H7 (cell line): Measurements from ENCODE around the gene HTR3A. TPM values are rescaled to one million over a fixed set of nuclear protein-coding genes. Genes with fewer than 3 reads are reported as not detected.

Source experiments
- DNase-seq: peaks from one replicate; pipeline ENCODE4 v3.0.0; 2012
- H3K27me3 ChIP-seq: 2 replicates; pipeline ENCODE4 v1.6.0; 2011; ENCODE audit warnings: mild to moderate bottlenecking, low read length; ENCODE audit not compliant: control insufficient read depth, insufficient read depth
- H3K36me3 ChIP-seq: replicated peaks from 2 replicates; pipeline ENCODE4 v1.5.1; 2011; ENCODE audit warnings: low read length; ENCODE audit not compliant: control insufficient read depth, insufficient read depth
- H3K4me3 ChIP-seq: 2 replicates; pipeline ENCODE4 v1.5.1; 2011; ENCODE audit warnings: low read depth, mild to moderate bottlenecking, control low read depth, low read length, moderate library complexity; ENCODE audit not compliant: insufficient read depth
- total RNA-seq: library from RNA; depleted of rRNA; stranded (reverse); fragments of >200 nt; shearing (Covaris generic); gene quantifications from 2 replicates; pipeline ENCODE4 v1.2.3, GENCODE V29; 2014

Gene HTR3A
- total RNA-seq, 1 experiment from 2014 or later: 5.4 TPM

DNA sequence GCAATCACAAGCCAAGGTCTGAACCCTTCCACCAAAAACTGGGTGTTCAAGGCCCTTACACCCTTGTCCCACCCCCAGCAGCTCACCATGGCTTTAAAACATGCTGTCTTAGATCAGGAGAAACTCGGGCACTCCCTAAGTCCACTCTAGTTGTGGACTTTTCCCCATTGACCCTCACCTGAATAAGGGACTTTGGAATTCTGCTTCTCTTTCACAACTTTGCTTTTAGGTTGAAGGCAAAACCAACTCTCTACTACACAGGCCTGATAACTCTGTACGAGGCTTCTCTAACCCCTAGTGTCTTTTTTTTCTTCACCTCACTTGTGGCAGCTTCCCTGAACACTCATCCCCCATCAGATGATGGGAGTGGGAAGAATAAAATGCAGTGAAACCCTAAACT is 15.0 kb downstream of the HTR3A start:
- Histone ChIP-seq H3K27me3 (no peaks in the 10 kb centered on the region), H3K36me3 (no peaks in the 10 kb centered on the region), H3K4me3 (no peak overlapping the region)
- DNase-seq: no peak

DNA sequence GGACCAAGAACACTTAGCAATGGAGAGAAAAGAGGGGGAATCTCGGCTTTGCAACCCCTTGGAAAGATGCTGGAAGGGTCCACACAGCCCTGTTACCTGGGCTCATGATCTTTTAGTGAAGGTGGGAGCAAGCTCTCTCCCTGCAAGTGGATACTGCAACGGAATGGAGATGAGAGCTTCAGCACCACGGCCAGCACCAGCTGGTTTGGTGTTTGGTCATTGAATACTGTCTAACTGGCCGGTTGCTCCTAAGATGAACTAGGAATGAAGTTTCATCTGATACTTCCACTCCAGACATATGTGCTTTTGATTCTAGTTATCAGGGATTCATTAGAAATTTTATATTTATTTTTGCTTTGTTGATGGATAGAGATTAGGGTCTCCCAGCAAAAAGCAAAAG is 16.3 kb downstream of the HTR3A start:
- Histone ChIP-seq H3K27me3 (no peaks in the 10 kb centered on the region), H3K4me3 (no peak overlapping the region), H3K36me3 (no peaks in the 10 kb centered on the region)
- DNase-seq: peak; percentile 82

DNA sequence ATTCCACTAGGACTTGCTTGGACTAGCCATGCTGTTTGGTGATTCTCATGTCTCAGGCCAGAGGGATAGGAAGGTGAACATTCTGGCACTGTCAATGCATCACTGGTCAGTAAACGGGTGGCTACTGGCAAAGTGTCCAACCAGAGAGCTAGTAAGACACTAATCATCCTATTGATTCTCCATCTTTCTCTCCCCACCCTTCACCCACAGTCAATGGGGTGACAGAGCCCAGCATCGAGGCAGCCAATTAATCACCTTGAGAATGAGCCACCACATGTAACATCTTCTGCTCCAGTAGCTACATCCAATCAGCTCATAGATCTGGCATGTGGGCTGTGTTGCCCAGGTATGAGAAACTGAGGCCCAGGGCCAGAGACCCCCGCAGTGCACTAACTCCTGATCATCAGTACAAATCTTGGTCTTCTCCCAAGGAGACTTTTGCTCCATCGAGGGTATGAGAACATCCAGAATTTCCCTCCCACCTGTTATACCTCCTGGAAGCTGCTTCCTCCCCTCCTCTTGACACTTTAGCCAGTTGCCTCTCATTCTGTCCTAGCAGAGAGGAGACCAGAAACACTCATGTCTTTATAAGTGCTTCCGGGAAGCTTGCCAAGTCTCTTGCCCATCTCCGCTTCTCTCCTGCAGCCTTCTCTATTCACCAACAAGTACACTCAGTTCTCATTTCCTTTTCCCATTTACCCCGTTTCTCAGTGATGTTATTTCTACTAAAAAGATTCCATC is 17.0 kb downstream of the HTR3A start:
- H3K27me3 ChIP-seq: no peaks in the 10 kb centered on the region
- H3K4me3 ChIP-seq: no peak overlapping the region
- no peak for DNase-seq
- no peaks in the 10 kb centered on the region for H3K36me3 ChIP-seq

DNA sequence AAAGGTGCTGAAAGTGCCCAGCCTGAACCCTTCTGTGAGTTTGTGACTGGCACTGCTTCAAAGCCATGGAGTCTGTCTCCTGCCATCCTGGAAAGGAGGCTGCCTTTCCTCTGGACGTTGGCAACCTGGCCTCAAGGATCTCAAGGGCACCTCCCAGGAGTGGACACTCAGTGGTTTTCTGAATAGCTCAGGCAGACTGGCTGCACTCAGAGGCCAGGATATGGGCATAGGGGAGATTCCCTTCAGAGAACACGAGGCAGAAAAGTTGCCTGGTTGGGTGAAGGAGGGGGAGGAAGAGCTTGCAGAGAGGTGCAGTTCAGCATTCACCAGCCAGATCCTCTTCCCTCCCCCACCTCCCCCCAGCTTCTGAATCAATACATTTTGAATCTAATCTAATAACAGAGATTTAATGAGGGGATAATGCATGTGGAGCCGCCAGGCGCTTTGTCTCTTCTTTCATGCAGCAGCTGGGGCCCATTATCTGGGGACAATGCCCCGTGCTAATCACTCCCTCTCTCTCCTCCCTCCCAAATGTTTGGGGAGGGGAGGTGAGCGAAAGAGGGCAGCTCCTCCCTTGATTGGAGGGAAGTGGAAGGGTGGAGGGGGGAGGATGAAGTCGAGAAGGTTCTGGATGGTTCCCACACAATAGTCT is 17.7 kb downstream of the HTR3A start:
- Histone ChIP-seq H3K36me3 (no peaks in the 10 kb centered on the region), H3K4me3 (no peak overlapping the region), H3K27me3 (no peaks in the 10 kb centered on the region)
- peak; percentile 65 for DNase-seq

DNA sequence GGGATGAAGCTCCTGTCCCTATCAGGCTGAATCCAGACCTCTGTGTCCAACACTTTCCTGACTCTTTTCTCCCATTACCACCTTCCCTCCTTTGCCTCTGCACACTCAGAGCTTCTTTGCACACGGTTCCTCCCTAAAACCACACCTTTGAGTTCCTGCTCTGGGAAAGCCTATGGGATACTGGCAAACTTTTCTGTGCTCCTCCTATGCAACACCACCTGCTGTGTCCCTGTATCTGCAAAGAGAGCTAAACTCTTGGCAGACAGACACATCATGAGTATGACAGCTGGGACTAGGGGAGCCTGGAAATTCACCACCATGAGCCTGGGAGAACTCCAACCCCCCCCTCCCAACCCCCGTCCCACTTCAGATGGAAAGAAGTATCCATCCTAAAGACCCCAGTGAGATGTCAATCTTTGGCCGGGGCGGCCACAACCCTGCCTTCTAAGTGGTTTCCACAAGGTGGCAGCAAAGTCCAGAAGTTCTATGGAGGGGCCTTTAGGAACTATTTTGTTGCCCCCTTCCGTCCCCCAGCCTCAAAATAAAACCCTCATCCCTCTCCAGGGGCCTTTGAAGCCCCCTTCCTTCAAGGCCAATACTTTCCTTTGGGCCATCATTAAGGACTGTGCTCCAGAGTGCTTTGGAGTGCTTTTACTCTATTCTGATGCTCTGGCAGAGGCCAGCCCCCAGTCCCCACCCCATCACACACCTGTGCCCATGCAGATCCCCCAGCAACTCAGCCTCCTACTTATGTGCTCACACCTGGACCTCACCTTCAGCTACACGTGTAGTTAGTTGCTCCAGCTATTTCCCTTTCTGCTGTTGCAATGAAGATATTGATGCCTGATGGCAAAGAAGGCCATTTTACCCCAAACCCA is 19.4 kb downstream of the HTR3A start:
- peak; percentile 85 for DNase-seq
- Histone ChIP-seq H3K27me3 (no peaks in the 10 kb centered on the region), H3K36me3 (no peaks in the 10 kb centered on the region), H3K4me3 (no peak overlapping the region)

DNA sequence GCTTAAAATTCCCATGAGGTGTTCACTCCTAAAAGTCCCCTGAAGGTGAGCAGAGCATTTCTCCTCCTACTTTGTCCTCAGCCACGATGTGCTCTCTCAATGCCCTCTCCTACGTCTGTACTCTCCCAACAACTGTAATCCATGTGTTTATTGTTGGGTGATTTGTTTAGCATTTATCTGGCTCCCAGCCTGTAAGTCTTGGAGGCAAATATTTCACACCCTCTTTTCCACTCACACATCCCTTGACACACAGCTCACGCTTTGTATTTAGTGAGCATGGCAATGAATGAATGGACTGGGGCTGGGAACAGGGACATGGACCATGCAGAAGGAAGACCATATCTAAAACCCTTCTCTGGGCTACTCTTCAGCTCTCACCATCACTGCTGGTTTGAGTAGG is 22.6 kb downstream of the HTR3A start:
- DNase-seq: no peak
- H3K36me3 ChIP-seq: no peaks in the 10 kb centered on the region
- H3K4me3 ChIP-seq: no peak overlapping the region
- H3K27me3 ChIP-seq: no peaks in the 10 kb centered on the region

DNA sequence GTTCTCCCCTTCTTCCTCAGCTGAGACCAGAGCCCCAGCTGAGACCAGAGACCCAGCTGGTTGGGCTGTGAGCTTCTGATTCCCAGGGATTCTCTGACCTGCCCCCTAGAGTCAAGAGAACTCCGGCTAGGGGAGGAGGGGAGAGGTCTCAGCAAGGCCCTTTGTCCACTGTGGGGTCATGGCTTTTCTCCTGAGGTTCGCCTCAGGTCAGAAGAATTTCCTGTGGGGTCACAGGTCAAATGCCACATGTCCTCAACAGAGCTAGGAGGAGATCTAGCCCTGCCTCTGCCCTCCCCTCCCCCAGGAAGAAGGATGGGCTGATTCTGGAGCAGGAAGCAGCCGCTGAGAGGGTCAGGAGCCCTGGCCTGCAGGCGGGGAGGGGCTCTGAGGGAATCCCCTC is 23.7 kb downstream of the HTR3A start:
- no peaks in the 10 kb centered on the region for H3K36me3 ChIP-seq
- H3K27me3 ChIP-seq: no peaks in the 10 kb centered on the region
- H3K4me3 ChIP-seq: no peak overlapping the region
- no peak for DNase-seq

DNA sequence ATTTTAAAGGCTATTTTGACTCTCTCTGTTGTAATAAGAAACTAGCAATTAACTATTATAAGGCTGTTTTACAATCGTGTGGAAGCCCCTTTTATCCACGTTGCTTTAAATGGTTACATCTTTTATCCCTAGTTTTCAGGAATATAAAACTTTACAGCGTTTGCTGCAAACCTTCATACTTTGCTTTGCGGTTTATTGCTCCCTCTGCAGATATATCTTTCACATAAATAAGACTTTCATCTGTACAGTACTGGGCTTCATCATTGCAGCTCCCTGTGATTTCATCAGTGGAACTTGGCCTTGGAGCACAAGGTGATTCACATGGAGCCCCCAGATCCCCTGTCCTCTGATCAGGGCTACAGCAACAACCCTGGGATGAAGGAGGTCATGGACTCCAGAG is 25.6 kb downstream of the HTR3A start:
- no peak overlapping the region for H3K4me3 ChIP-seq
- no peaks in the 10 kb centered on the region for H3K36me3 ChIP-seq
- no peak for DNase-seq
- H3K27me3 ChIP-seq: no peaks in the 10 kb centered on the region

DNA sequence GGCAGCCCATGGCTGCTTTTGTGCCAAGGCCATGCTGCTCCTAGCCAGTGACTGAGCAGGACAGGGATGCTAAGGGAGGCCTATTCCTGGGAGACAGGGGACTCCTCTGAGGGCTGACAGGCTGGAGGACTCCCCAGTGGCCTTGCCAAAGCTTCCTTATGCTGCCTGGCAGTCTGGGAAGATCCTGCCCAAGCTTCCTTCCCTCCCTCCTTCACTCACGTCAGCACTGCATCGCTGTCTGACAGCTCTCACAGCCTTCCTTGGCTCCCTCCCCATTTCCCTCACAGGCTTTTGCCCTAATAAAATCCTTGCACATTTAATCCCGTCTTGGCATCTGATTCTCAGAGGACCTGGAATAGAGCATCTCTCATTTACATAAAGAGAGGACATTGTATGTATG is 26.5 kb downstream of the HTR3A start:
- Histone ChIP-seq H3K27me3 (no peaks in the 10 kb centered on the region), H3K4me3 (no peak overlapping the region), H3K36me3 (no peaks in the 10 kb centered on the region)
- no peak for DNase-seq

DNA sequence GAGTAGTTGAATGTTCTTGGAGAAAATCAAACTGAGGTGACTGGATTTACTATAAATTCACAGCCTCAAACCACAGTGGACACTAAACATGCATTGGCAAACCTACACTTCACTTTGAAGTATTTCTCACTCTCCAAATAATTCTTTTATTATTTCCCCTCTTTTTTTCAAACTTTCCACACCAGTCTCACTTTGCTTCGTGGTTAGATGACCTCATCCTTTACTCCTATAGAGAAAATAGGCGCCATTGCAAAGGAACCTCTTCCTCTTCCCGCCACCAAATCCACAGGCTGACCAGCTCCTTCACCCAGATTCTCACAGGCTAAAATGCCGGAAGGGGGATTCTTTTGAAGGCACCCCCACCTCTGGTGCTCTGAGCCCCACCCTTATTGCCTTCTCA is 33.4 kb downstream of the HTR3A start:
- no peaks in the 10 kb centered on the region for H3K27me3 ChIP-seq
- DNase-seq: no peak
- H3K36me3 ChIP-seq: no peaks in the 10 kb centered on the region
- H3K4me3 ChIP-seq: no peak overlapping the region

DNA sequence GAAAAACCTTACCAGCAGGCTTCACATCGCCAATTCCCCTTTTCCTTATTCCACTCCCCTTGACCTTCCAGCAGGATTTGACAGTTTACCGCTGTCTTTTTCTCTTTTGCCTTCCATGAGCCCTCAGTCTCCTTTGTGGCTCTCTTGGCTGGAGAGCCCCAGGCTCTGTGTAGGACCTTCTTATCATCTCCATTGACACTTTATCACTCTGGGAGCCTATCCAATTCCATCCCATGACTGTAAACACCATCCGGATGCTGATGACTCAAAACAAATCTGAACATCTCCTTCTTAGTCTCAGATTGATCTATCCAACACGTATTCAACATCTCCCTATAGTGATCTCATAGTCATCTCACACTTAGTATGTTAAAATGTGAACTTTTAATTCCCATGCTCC is 36.0 kb downstream of the HTR3A start:
- H3K4me3 ChIP-seq: no peak overlapping the region
- H3K27me3 ChIP-seq: no peaks in the 10 kb centered on the region
- no peak for DNase-seq
- H3K36me3 ChIP-seq: no peaks in the 10 kb centered on the region

DNA sequence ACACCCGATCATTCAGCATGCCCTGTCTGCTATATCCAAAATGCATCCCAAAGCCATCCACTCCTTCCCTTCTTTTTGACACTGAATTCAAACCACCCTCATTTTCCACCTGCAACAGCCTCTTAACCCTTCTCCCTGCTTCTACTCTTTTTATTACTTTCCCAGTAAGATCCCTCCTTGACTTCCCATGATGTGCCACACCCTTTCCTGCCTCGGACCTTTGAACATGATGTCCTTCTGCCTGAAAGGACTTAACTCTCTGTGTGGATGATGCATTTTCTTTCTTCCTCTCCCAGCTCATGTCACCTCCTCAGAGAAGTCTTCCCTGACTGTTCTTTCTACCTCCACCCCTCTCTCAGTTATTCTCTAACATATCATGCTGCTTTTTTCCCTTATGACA is 36.5 kb downstream of the HTR3A start:
- H3K36me3 ChIP-seq: no peaks in the 10 kb centered on the region
- no peaks in the 10 kb centered on the region for H3K27me3 ChIP-seq
- H3K4me3 ChIP-seq: no peak overlapping the region
- no peak for DNase-seq

DNA sequence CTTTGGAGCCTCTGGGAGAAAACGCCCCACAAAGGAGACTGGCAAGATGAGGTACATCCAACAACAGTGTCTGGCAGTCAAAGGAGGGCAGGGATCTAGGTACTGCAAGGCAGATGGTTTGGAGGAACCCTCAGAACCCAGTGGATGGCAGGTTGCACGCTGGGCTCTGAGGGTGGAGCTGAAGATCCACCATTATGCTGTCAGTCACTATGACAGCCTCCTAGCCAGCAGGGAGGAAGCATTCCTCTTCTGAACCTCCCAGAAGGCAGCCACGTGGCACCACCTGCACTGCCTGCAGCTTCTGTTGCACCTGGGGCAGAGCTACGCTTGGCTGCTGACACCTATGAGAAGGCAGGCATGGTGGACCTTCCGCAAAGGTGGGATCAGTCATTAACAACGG is 40.2 kb downstream of the HTR3A start:
- H3K4me3 ChIP-seq: no peak overlapping the region
- DNase-seq: no peak
- no peaks in the 10 kb centered on the region for H3K27me3 ChIP-seq
- H3K36me3 ChIP-seq: no peaks in the 10 kb centered on the region

DNA sequence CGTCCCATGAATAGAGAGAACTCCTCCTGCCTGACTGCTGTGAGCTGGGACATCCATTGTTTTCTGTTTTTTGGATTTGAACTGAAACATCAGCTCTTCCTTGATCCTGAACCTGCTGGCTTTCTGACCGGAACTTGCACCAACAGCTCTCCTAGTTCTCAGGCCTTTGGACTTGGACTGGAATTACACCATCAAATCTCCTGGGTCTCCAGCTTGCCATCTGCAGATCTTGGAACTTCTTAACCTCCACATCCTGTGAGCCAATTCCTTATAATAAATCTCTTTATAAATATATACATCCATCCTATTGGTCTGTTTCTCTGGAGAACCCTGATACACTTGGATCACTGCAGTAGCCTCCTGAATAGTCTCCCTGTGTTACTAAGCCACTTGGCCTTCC is 42.1 kb downstream of the HTR3A start:
- no peaks in the 10 kb centered on the region for H3K27me3 ChIP-seq
- no peaks in the 10 kb centered on the region for H3K36me3 ChIP-seq
- H3K4me3 ChIP-seq: no peak overlapping the region
- DNase-seq: no peak

DNA sequence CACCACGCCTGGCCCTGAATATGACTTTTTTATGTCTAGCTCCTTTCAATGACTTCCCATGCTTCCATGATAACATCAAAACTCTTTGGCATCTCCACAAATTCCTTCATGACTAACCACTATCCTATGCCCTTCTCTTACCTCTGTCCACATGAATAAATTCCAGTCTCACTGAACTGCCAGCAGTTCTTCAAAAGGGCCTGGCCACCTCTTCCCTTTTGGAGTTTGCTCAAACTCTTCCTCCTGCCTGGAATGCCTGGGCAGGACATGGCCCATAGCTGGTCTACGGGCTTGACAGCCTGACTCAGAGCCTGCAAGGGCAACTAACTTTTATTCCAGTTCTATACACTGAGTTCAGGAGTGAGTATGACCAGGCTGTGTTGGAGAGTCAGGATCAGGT is 42.8 kb downstream of the HTR3A start:
- H3K36me3 ChIP-seq: no peaks in the 10 kb centered on the region
- no peaks in the 10 kb centered on the region for H3K27me3 ChIP-seq
- no peak for DNase-seq
- H3K4me3 ChIP-seq: no peak overlapping the region
